ENCODE results near the gene LFNG.
A peak's percentile ranks its signal among the peaks of the same experiment; 100 is the strongest.

The LFNG gene, protein sequence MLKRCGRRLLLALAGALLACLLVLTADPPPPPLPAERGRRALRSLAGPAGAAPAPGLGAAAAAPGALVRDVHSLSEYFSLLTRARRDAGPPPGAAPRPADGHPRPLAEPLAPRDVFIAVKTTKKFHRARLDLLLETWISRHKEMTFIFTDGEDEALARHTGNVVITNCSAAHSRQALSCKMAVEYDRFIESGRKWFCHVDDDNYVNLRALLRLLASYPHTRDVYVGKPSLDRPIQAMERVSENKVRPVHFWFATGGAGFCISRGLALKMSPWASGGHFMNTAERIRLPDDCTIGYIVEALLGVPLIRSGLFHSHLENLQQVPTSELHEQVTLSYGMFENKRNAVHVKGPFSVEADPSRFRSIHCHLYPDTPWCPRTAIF

GRCh38 chr7:2519119-2519930 lies at the start of gene LFNG:
LFNG (plus strand) TSS chr7:2519774; CDS start chr7:2519862, 88 bp downstream.
- peak; percentile 64 for DNase-seq

DNA sequence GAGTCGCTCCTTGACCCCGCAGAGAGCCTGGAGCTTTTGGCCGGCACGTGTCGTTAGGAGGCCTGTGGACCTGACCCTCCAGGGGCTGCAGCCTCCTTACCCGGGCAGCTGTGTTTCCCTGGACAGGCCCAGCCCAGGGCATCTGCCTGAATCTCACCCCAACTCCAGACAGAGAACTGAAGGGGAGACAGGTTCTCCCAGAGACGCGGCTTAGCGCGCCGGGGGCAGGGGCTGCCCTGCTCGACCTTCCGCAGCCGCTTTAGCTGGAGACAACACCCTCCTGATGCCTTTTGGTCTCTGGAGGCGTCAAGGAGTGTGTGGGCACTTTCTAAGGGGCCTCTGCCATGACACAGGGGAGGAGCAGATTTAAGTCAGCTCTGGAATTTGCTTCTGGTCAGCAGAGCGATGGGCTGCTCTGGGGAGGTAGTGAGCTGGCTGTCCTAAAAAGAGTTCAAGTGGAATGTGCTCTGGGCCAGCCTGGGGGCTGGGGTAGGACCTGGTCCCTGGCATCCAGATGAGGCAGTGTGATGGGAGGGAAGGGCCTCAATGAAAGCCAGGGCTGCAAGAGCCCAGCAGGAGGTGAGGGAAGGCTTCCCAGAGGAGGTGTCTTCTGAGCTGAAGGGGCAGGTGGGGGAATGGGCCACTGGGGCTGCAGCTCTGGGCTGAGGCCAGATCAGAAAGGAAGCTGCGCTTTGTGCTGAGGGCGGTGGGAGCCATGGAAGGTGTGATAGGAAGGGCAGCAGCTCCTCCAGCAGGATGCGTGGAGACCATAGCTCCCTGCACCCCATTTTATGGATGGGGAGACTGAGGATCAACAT lies 49.2 kb upstream of the LFNG start:
- DNase-seq: no peak

GRCh38 chr7:2471022-2471329 lies 48.6 kb upstream of the LFNG start:
- no peak for DNase-seq

DNA sequence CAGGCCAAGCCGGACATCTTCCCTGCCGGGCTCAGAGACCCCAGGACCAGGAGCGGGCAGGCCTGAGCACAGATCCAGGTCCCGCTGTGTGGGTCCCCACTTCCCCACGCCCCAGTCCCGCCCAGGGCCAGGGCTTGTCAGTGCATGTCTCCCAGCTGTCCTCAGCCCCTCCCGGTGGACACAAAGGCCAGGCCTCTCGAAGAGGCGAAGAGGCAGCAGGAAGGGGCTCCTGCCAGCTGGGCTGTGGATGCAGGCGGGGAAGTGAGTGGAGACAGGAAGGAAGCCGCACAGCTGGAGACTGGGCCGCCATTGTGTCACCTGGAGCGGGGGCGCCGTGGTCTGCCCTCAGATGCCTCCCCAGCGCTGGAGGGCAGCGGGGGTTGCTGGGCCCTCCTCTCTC lies 48.2 kb upstream of the LFNG start:
- DNase-seq: peak; percentile 64

- no peak for DNase-seq
Observed at GRCh38 chr7:2472739-2473138, 46.8 kb upstream of the LFNG start.

GRCh38 chr7:2473496-2474180 lies 45.9 kb upstream of the LFNG start:
- DNase-seq: no peak

GRCh38 chr7:2474224-2474623 lies 45.4 kb upstream of the LFNG start:
- no peak for DNase-seq

GRCh38 chr7:2474813-2475677 lies 44.5 kb upstream of the LFNG start:
- DNase-seq: no peak

DNA sequence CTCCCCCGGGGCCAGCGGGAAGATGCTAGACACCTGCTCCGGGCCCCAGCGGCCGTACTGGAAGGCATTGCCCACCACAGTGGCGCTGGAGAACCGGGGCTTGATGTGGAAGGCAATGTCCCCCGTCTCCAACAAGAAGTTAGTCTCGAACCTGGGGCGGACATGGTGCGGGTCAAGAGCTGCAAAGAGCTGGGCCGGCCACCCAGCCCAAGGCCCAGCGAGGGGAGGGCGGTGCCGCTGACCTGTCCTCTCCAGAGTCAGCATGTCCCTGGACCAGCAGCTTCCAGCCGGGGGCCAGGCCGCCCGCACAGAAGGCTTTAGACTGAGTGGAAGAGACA lies 43.9 kb upstream of the LFNG start:
- DNase-seq: no peak

DNA sequence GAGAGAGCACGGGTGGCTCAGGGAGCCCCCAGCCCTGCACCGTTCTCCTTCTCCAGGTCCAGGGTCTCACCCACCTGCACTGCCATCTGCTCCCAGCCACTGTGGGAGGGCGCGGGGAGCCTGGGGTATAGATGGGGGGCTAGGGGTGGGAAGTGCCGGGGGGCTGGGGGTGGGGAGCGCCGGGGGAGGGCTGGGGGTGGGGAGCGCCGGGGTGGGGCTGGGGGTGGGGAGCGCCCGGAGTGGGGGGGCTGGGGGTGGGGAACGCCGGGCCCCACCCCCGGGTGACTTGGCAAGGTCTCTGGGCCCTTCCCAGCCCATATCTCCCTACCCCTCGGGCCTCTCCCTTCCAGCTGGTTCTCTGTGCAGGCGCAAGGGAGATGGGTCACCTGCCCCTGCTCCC lies 43.3 kb upstream of the LFNG start, which contains the start of gene GRIFIN:
TSS of gene GRIFIN (minus strand) at position 101 of the 400 bp plus-strand sequence. CDS start at position 86, 15 bp downstream.
- DNase-seq: no peak

DNA sequence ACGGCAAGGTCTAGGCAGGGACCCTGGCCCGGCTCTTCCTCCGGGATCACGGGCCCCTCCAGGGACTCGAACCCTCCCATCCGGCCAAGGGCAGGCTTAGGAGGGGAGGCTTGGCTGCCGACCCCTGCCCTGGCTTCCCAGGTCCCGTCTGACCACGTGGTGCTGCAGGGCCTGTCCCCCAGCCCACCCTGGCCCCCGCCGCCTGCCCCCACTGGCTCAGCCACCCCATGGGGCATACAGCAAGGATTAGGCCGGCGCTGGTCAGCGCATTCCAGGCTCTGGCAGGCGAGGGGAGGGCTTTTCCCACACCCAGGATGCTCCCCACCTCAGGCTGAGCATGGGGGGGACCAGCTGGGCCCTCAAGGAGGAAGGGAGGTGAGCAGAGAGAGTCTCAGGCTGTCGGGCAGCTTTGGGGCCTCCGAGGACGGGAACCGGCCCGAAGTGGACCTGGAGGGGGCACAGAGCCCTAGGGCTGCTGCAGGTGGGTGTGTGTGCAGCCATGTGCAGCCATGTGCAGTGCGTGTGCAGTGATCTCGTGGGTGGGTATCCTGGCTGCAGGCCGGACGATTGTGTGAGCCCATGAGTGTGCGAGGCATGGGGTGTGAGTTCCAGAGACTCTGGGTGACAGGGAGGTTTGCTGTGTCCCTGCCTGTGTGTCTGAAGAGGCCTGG lies 42.7 kb upstream of the LFNG start:
- DNase-seq: no peak

DNA sequence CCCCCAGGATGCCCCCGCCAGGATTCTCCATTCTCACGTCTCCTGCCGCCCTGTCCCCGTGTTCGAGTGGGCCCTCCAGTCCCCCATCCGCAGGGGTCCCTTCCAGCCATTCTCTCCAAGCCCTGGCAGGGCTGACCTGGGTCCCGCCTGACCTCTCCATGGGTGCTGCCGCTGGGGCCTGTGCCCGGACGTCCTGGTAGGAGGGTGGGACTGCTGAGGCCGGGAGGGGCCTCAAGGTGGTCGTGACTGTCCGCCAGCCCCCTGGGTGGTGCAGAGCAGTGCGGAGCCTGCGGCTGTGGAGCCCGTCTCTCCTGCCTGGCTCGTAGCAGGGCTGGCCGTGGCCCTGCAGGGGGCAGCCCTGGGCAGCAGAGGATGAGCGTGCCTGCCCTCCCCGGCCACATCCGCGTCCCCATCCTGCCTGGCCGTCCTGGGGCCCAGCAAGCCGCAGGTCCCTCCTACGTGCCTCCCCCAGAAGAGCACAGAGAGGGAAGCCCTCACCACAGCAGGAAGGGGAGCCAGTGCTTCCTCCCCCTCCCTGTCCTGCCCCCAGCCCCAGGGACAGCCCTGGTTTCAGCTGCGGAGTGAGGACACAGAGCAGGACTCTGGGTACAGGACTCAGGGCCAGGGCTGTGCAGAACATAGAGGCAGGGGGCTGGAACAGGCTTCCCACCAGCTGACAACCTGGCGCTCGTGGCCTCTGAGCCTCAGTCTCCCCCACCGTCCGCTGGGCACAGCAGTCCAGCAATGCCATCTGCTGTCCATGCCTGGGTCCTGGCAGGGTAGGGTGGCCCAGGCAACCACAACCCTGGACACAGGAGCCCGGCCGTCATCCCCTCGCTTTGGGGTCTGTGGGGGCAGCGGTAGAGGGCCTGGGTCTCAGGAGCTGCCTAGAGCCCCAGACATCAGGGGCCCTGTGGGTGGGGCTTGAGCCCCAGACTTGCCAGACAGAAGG lies 41.9 kb upstream of the LFNG start:
- DNase-seq: no peak

GRCh38 chr7:2478399-2478785 lies 41.2 kb upstream of the LFNG start:
- DNase-seq: no peak

- DNase-seq: no peak
Observed at GRCh38 chr7:2478800-2479199, 40.8 kb upstream of the LFNG start.

GRCh38 chr7:2479276-2480069 lies 40.1 kb upstream of the LFNG start:
- no peak for DNase-seq

DNA sequence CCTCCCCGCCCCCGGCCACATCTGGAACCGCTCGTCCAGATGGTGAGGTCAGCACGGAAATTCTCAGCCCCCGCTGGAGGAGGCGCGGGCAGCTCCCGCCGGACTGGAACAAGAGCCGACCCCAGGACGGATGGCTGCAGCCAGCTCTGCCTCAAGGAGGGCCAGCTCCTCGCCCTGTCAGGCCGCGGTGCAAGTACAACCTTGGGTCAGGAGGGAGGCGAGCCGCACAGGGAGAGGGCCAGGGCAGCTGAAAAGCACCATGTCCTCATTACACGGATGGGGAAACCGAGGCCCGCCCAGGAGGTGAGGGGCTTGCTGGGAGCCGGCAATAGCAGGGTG lies 39.5 kb upstream of the LFNG start:
- DNase-seq: no peak

DNA sequence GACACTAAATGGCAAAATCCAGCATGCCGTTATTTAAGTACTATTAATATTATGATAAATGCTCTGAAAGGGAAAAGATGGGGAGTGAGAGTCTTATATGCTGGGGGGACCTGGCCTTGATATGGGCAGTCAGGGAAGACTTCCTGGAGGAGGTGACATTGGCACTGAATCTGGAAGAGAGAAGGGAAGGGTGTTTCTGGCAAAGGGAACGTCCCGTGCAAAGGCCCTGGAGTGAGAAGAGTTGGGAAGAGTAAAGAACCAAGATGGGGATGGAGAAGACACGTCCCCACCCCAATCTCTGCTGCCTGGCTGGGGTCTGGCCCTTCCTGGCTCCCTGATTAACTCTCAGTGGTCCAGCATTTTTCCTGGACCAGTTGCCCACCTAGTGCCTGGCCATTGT lies 38.4 kb upstream of the LFNG start:
- DNase-seq: no peak

GRCh38 chr7:2482725-2483451 lies 36.7 kb upstream of the LFNG start:
- no peak for DNase-seq

- DNase-seq: no peak
Observed at GRCh38 chr7:2483494-2483893, 36.1 kb upstream of the LFNG start.
